Measurements from ENCODE around the gene CUBN.

Gene CUBN

GRCh38 chr10:16816830-16817124, 312.8 kb downstream of the CUBN start:
- TF ChIP-seq POLR2A (IDR thresholded peaks at IDR 0.05; ENCODE audit: extremely low read depth, insufficient read length) (no peak), MAX (IDR thresholded peaks at IDR 0.05; ENCODE audit: low read depth, low read length) (peak; percentile 85)
- H3K4me3 ChIP-seq (ENCODE audit: low read depth, low read length) = peak overlapping the region; percentile 87
- DNase-seq (ENCODE audit: low read depth) = no peak

- TF ChIP-seq POLR2A (IDR thresholded peaks at IDR 0.05; ENCODE audit: extremely low read depth, insufficient read length) = no peak
- TF ChIP-seq MAX (IDR thresholded peaks at IDR 0.05; ENCODE audit: low read depth, low read length) = no peak
- TF ChIP-seq MYC (IDR thresholded peaks at IDR 0.05; ENCODE audit: low read depth, low read length) = no peak
- no peak for TF ChIP-seq CTCF (IDR thresholded peaks at IDR 0.05; ENCODE audit: low read depth, low read length)
- peak overlapping the region; percentile 87 for H3K4me3 ChIP-seq (ENCODE audit: low read depth, low read length)
- DNase-seq (ENCODE audit: low read depth) = peak; percentile 16
Observed at GRCh38 chr10:16816171-16816570, 313.4 kb downstream of the CUBN start.

- no peak for TF ChIP-seq CTCF (IDR thresholded peaks at IDR 0.05; ENCODE audit: low read depth, low read length)
- TF ChIP-seq MAX (IDR thresholded peaks at IDR 0.05; ENCODE audit: low read depth, low read length) = no peak
- TF ChIP-seq POLR2A (IDR thresholded peaks at IDR 0.05; ENCODE audit: extremely low read depth, insufficient read length) = no peak
- TF ChIP-seq MYC (IDR thresholded peaks at IDR 0.05; ENCODE audit: low read depth, low read length) = no peak
- no peak for DNase-seq (ENCODE audit: low read depth)
- no peak overlapping the region for H3K4me3 ChIP-seq (ENCODE audit: low read depth, low read length)
Observed at GRCh38 chr10:16814012-16814411, 315.6 kb downstream of the CUBN start.

GRCh38 chr10:16812676-16813075, 316.9 kb downstream of the CUBN start:
- TF ChIP-seq POLR2A (IDR thresholded peaks at IDR 0.05; ENCODE audit: extremely low read depth, insufficient read length) (no peak), MYC (IDR thresholded peaks at IDR 0.05; ENCODE audit: low read depth, low read length) (no peak), MAX (IDR thresholded peaks at IDR 0.05; ENCODE audit: low read depth, low read length) (no peak), CTCF (IDR thresholded peaks at IDR 0.05; ENCODE audit: low read depth, low read length) (no peak)
- no peak for DNase-seq (ENCODE audit: low read depth)
- no peak overlapping the region for H3K4me3 ChIP-seq (ENCODE audit: low read depth, low read length)

GRCh38 chr10:16811765-16812164, 317.8 kb downstream of the CUBN start:
- no peak overlapping the region for H3K4me3 ChIP-seq (ENCODE audit: low read depth, low read length)
- peak; percentile 36 for DNase-seq (ENCODE audit: low read depth)
- TF ChIP-seq MYC (IDR thresholded peaks at IDR 0.05; ENCODE audit: low read depth, low read length) (no peak), MAX (IDR thresholded peaks at IDR 0.05; ENCODE audit: low read depth, low read length) (no peak), POLR2A (IDR thresholded peaks at IDR 0.05; ENCODE audit: extremely low read depth, insufficient read length) (no peak), CTCF (IDR thresholded peaks at IDR 0.05; ENCODE audit: low read depth, low read length) (no peak)

- TF ChIP-seq POLR2A (IDR thresholded peaks at IDR 0.05; ENCODE audit: extremely low read depth, insufficient read length) (no peak), MYC (IDR thresholded peaks at IDR 0.05; ENCODE audit: low read depth, low read length) (no peak), CTCF (IDR thresholded peaks at IDR 0.05; ENCODE audit: low read depth, low read length) (no peak), MAX (IDR thresholded peaks at IDR 0.05; ENCODE audit: low read depth, low read length) (no peak)
- H3K4me3 ChIP-seq (ENCODE audit: low read depth, low read length) = no peak overlapping the region
- DNase-seq (ENCODE audit: low read depth) = no peak
Observed at GRCh38 chr10:16811292-16811691, 318.3 kb downstream of the CUBN start.
